GM18499 (cell line): ENCODE results near the gene MEGF11.

Source experiments
- ATAC-seq: cut with Tn5 transposase; IDR thresholded peaks from one replicate; pipeline ENCODE4 v1.9.1; 2021; ENCODE audit warnings: moderate number of reproducible peaks; ENCODE audit not compliant: insufficient read depth, unreplicated experiment

The MEGF11 gene

GRCh38 chr15:66102563-66103292 is 150.8 kb downstream of the MEGF11 start:
- ATAC-seq = no peak

- ATAC-seq = no peak
Measured at GRCh38 chr15:66101715-66102395, 151.7 kb downstream of the MEGF11 start.

DNA sequence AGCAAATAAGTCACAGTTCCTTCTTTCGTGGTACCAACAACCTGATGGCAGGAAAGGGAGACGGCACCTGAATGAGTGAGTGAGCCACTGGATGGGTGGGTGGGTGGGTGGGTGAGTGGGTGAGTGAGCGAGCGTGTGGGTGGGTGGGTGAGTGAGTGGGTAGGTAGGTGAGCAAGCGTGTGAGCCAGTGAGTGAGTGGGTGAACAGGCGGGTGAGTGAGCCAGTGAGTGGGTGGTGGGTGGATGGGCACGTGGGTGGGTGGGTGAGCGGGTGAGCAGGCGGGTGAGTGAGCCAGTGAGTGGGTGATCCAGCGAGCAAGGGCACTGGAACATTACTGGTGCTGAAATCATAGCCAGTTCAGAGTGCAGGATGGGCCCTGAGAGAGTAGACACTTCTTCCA is 152.8 kb downstream of the MEGF11 start:
- ATAC-seq = no peak

GRCh38 chr15:66099950-66100671 is 153.4 kb downstream of the MEGF11 start:
- no peak for ATAC-seq

DNA sequence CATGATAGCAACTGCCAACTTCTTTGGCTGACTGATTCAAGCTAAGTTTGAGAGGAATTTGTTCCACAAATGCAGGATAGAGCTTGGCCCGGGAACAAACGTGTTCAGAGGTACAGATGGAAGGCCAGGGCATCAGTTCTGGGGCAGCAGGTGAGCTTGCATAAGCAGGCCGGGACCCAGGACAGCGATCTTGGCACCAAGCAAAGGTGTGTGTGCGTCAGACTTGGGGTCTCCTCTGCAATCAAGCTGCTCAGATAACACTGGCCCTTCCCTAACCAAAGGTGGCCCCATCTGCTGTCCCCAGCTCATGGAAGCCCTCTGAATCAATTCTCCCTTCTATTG is 155.6 kb downstream of the MEGF11 start:
- ATAC-seq = no peak

DNA sequence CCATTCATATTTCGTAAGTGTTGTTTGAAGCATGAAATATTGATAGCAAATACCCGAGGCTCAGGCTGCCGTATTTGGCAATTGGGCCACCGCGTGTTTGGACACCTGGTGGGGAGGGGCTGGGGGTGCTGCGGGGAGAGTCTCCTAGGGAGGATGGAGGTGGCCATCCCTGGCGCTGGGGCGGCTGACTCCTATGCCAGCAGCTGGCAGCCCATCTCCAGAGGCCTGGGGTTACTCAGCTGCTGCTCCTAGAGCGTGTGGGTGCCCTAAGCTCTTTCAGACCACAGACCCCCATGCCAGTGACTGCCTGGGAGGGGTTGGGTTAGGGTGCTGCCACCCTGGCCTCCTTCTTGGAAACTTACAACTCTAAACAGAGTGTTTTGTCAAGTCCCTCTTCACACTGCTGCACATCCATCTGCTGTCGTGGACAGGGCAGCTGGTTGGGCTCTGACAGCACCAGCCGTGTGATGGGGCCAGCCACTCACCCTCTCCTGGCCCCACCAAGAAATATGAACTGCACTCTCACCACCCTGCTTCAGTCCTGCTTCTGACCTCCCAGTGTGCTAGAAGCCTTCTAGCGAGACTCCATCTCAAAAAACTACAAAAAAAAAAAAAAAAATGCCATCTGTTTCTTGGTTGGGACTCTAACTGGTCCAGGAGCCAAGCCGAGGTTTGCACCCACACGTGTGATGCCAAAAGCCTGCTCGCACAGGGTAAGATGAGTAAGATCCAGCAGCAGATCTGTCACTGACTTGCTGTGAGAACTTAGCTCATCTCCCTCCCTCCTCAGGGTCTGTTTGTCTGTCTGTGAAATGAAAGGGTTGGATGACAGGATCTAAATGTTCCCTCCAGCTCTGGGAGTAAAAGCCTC is 156.2 kb downstream of the MEGF11 start:
- ATAC-seq = no peak

DNA sequence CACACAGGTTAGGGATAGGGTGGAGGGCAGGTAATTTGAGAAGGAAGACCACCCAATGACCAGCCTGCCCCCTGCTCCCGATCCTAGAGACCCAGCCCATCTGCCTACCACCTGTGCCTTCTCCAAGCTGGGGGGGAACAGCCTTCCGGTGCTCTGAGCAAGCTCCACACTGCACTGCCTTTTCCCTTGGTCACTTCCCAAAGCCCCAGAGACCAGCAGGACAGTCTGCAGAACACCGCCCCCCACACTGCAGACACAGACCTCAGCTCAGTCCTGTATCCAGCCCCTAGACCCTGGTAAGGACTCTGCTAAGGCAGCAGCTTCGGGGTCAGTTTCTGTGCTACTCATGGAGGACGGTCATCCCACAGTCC is 156.9 kb downstream of the MEGF11 start:
- no peak for ATAC-seq

DNA sequence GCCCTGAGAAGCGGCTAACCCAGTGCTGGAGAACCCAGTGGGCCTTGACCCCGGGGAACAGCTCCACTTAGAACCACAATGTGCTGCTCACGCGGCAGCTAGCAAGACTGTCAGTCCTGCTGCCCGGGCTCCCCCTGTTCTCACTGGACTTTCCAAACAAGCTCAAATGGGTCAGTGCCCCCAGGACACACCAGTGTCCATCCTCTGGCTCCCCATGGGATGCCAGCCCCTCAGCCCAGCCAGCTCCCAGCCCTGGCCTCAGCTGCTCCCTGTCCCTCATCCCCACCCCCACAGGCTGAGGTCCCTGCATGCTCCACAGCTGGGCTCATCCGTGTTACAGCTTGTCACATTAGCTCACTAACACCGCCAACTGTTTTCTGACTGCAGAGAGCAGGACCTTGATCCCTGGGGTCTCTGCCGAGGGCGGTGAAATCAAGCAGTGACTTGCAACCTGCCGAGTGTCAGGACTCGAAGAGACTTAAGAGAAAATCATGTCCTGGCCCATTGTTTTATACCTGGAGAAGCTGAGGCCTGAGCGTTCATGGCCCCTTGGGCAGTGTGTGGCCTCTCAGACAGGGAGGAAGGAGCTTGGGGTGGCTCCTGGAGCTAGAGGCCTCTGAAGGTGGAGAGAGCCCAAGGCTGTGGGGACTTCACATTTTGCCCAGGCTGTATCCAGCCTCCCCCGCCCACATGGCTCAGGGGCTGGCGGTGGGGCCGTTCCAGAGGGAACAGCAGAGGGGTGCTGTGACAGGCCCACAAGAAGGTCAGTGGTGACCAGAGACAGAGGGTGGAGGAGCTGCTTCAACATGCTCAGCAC is 157.5 kb downstream of the MEGF11 start:
- no peak for ATAC-seq

DNA sequence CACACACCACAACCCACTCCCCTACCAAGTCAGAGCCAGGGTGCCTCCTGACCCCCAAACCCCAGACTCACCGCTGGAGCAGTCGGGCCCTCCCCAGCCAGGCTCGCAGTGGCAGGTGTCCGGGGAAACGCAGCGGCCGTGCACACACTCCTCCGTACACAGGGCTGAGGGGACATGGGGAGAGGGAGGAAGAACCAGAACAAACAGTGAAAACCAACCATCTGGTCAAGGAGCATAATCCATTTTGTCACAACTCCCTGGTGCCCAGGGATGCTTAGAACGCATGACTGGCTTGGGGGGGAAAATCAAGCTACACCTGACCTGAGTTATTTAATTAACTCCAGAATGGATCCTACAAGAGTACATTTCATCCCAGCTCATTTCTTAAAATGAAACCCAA is 159.2 kb downstream of the MEGF11 start:
- no peak for ATAC-seq

- no peak for ATAC-seq
Measured at GRCh38 chr15:66092053-66093016, 161.2 kb downstream of the MEGF11 start.

DNA sequence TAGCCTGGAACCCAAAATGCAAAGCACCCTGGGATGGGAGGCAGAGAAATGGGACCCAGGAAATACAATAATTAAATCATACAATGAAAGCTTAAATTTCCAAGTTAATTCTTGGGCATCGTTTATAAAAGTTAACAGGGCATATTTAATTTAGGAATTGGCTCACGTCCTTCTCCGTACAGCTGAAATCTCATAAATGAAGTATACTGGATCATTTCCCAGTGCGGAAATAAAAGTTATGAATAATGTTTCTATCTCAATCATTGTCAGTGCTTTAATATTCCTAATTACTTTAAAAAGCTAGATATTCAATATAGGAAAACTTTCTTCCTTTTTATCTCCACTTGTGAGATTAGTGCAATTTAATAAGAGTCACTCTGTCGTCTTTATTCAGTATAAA is 164.0 kb downstream of the MEGF11 start:
- ATAC-seq = no peak

GRCh38 chr15:66089049-66089448 is 164.5 kb downstream of the MEGF11 start:
- ATAC-seq = no peak

GRCh38 chr15:66085128-66085527 is 168.4 kb downstream of the MEGF11 start:
- no peak for ATAC-seq

DNA sequence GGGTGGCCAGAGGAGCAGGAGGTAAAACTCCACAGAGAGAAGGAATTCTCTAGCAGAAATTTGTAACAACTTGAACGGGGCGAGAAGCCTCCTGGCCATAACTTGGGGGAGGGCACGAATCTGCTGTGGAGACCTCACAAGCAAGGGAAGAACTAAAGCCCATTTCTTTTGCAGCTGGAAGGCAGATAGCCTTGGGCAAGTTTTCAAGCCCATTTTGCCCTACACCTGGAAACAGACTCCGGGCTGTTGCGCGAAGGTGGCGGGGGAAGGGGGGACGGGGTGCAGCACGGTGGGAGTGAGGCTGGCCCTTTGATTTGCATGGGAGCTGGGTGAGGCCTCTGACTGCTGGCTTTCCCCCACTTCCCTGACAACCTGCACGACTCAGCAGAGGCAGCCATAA is 168.8 kb downstream of the MEGF11 start:
- ATAC-seq = no peak

GRCh38 chr15:66080717-66081398 is 172.7 kb downstream of the MEGF11 start:
- ATAC-seq = no peak

GRCh38 chr15:66078929-66079275 is 174.6 kb downstream of the MEGF11 start:
- ATAC-seq = no peak

GRCh38 chr15:66078196-66078928 is 175.2 kb downstream of the MEGF11 start:
- ATAC-seq = no peak

DNA sequence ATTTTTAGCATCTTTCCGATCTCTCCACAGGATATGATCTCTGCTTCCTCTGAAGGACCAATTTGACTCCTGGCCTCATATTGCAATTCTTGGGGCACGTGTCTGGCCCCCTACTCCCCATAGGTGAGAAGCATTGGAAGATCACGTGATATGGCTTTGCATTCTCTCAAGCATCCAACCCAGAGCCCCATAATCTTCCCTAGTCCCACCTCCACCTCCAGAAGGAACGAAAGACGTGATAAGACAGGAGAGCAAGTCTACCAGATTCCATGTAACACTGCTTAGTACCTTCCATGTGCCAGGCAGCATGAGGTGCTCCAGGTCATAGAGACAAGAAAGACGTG is 176.3 kb downstream of the MEGF11 start:
- ATAC-seq = no peak
